Activated T-cell treated with anti-CD3 and anti-CD28 coated beads, Interleukin-2, amount 50 U/mL, for 48 hours (primary cell): Measurements from ENCODE around the gene MTHFD1L.
"Not testable (repeated sequence)": the region's sequence is repeated elsewhere in the genome, so short reads cannot be mapped to it uniquely, and the experiment has no call there.

Source experiments
- DNase-seq, 2 experiments: peaks; one replicate each; pipeline ENCODE4 v3.0.0-alpha.2; 2020

MTHFD1L gene

GRCh38 chr6:151101816-151102694, 236.6 kb downstream of the MTHFD1L start:
- no peak for DNase-seq

- DNase-seq, result no peak
These were observed 237.8 kb downstream of the MTHFD1L start for GRCh38 chr6:151103266-151103665.

GRCh38 chr6:151107897-151108427, 242.5 kb downstream of the MTHFD1L start:
- DNase-seq, result no peak

GRCh38 chr6:151108548-151108947, 243.0 kb downstream of the MTHFD1L start:
- no peak for DNase-seq

- DNase-seq, result no peak
These were observed 243.9 kb downstream of the MTHFD1L start for GRCh38 chr6:151109361-151109760.

GRCh38 chr6:151109869-151110575, 244.5 kb downstream of the MTHFD1L start:
- no peak for DNase-seq

GRCh38 chr6:151110576-151110905, 245.0 kb downstream of the MTHFD1L start:
- DNase-seq, result no peak

GRCh38 chr6:151111670-151112069, 246.2 kb downstream of the MTHFD1L start:
- no peak for DNase-seq

GRCh38 chr6:151112130-151112529, 246.6 kb downstream of the MTHFD1L start:
- no peak for DNase-seq

- not testable (repeated sequence) for DNase-seq
These were observed 247.4 kb downstream of the MTHFD1L start for GRCh38 chr6:151112884-151113283.

GRCh38 chr6:151113641-151114040, 248.1 kb downstream of the MTHFD1L start:
- no peak for DNase-seq

- no peak for DNase-seq
These were observed 253.1 kb downstream of the MTHFD1L start for GRCh38 chr6:151118461-151119123.

- DNase-seq, result no peak
These were observed 254.5 kb downstream of the MTHFD1L start for GRCh38 chr6:151119823-151120524.

GRCh38 chr6:151121900-151122299, 256.4 kb downstream of the MTHFD1L start:
- DNase-seq, result no peak

GRCh38 chr6:151123641-151124040, 258.1 kb downstream of the MTHFD1L start:
- DNase-seq, result not testable (repeated sequence)

- DNase-seq, result not testable (repeated sequence)
These were observed 259.7 kb downstream of the MTHFD1L start for GRCh38 chr6:151125242-151125641.

- not testable (repeated sequence) for DNase-seq
These were observed 260.3 kb downstream of the MTHFD1L start for GRCh38 chr6:151125651-151126416.

- DNase-seq, result not testable (repeated sequence)
These were observed 260.9 kb downstream of the MTHFD1L start for GRCh38 chr6:151126417-151126724.

GRCh38 chr6:151127133-151127798, 261.8 kb downstream of the MTHFD1L start:
- DNase-seq, result not testable (repeated sequence)

- DNase-seq, result no peak
These were observed 263.4 kb downstream of the MTHFD1L start for GRCh38 chr6:151128763-151129370.

- DNase-seq, result no peak
These were observed 264.8 kb downstream of the MTHFD1L start for GRCh38 chr6:151130329-151130728.
